Endodermal cell (in vitro differentiated cells): Measurements from ENCODE around the gene SSH2. TPM values are rescaled to one million over a fixed set of nuclear protein-coding genes. Genes with fewer than 3 reads are reported as not detected.

Experiments
- DNase-seq: peaks from one replicate; pipeline ENCODE4 v3.0.0-alpha.2; 2017
- H3K27ac ChIP-seq: 2 replicates; pipeline ENCODE4 v1.5.1; 2013; ENCODE audit warnings: mild to moderate bottlenecking, low read depth, low read length, moderate library complexity
- H3K27me3 ChIP-seq: 2 replicates; pipeline ENCODE4 v1.6.1; 2013; ENCODE audit warnings: mild to moderate bottlenecking, low read length, moderate library complexity; ENCODE audit not compliant: insufficient read depth, control insufficient read depth, poor library complexity, severe bottlenecking
- H3K36me3 ChIP-seq: 2 replicates; pipeline ENCODE4 v1.7.0; 2013; ENCODE audit warnings: mild to moderate bottlenecking, low read length, moderate library complexity; ENCODE audit not compliant: control insufficient read depth, insufficient read depth
- H3K4me1 ChIP-seq: one replicate; pipeline ENCODE4 v1.7.0; 2013; ENCODE audit warnings: low read length; ENCODE audit not compliant: control insufficient read depth, insufficient read depth
- H3K4me3 ChIP-seq: 2 replicates; pipeline ENCODE4 v1.5.1; 2013; ENCODE audit warnings: mild to moderate bottlenecking, low read length, moderate library complexity
- H3K9ac ChIP-seq: 2 replicates; pipeline ENCODE4 v1.6.1; 2013; ENCODE audit warnings: mild to moderate bottlenecking, low read length, moderate library complexity; ENCODE audit not compliant: poor library complexity, severe bottlenecking; ENCODE audit errors: extremely low read depth
- H3K9me3 ChIP-seq: 2 replicates; pipeline ENCODE4 v1.6.1; 2013; ENCODE audit warnings: mild to moderate bottlenecking, low read length, moderate library complexity; ENCODE audit not compliant: control insufficient read depth
- H3K27ac Mint-ChIP-seq: 2 replicates; pipeline ENCODE4 v1.8.0; 2020; ENCODE audit warnings: mixed read lengths
- H3K27me3 Mint-ChIP-seq: 2 replicates; pipeline ENCODE4 v1.8.0; 2021; ENCODE audit warnings: mild to moderate bottlenecking, mixed read lengths; ENCODE audit not compliant: insufficient read depth
- H3K36me3 Mint-ChIP-seq: 2 replicates; pipeline ENCODE4 v1.8.0; 2020; ENCODE audit warnings: low read depth, mixed read lengths
- H3K4me1 Mint-ChIP-seq: 2 replicates; pipeline ENCODE4 v1.8.0; 2020; ENCODE audit warnings: mixed read lengths
- H3K4me3 Mint-ChIP-seq: 2 replicates; pipeline ENCODE4 v1.8.0; 2020; ENCODE audit warnings: mild to moderate bottlenecking, moderate library complexity, mixed read lengths
- H3K9me3 Mint-ChIP-seq: 2 replicates; pipeline ENCODE4 v1.8.0; 2020; ENCODE audit warnings: mild to moderate bottlenecking, mixed read lengths
- CTCF ChIP-seq: fragments of 200-600 bp; sonication (generic); conservative IDR thresholded peaks from 2 replicates; pipeline ENCODE4 v1.5.0; 2021; ENCODE audit warnings: antibody characterized with exemption, mild to moderate bottlenecking
- WGBS, 2 experiments: methylation state at CpG; one replicate each; pipeline versions ENCODE4 v1.1.5 to v1.1.7; 2013; ENCODE audit warnings: missing lambda C conversion rate in 2 of 2, mixed read lengths in 1 of 2; ENCODE audit not compliant: insufficient coverage in 1 of 2, insufficient read length in 1 of 2; 5-methylcytosine and 5-hydroxymethylcytosine counted together
- total RNA-seq, 2 donors: library from RNA; stranded (reverse); fragmentation: NEBNext Ultra II Directional in 1 of 2; extraction: Animal tissue kit (Norgen Biotek cat#: 25700) in 1 of 2; gene quantifications; 2 replicates in 1 of 2; 3 replicates in 1 of 2; pipeline ENCODE4 v1.2.1, GENCODE V29; 2021

SSH2 gene
- total RNA-seq, 2 donors from 2014 or later: 11.3 to 13.5 TPM

- Mint-ChIP-seq H3K9me3 (no peaks in the 10 kb centered on the region), H3K36me3 (no peaks in the 10 kb centered on the region), H3K27me3 (no peaks in the 10 kb centered on the region), H3K4me3 (no peak overlapping the region), H3K27ac (no peak overlapping the region), H3K4me1 (no peaks in the 10 kb centered on the region)
- no peak for DNase-seq
- H3K36me3 ChIP-seq: no peaks in the 10 kb centered on the region
- no peak overlapping the region for H3K9ac ChIP-seq
- H3K4me3 ChIP-seq: no peak overlapping the region
- H3K27me3 ChIP-seq: no peaks in the 10 kb centered on the region
- no peak overlapping the region for H3K27ac ChIP-seq
- 88 to 93% methylated on average over 3 of the region's 3 CpGs for WGBS, 2 experiments
- no peaks in the 10 kb centered on the region for H3K9me3 ChIP-seq
- no peaks in the 10 kb centered on the region for H3K4me1 ChIP-seq
- no peak for TF ChIP-seq CTCF
Observed at GRCh38 chr17:29693751-29694150, 236.3 kb downstream of the SSH2 start.

GRCh38 chr17:29687596-29687995 is 242.4 kb downstream of the SSH2 start:
- Histone ChIP-seq H3K27me3 (no peaks in the 10 kb centered on the region), H3K4me1 (no peaks in the 10 kb centered on the region), H3K27ac (no peak overlapping the region), H3K9ac (no peak overlapping the region), H3K36me3 (no peaks in the 10 kb centered on the region), H3K4me3 (no peak overlapping the region), H3K9me3 (no peaks in the 10 kb centered on the region)
- Mint-ChIP-seq H3K27me3 (no peaks in the 10 kb centered on the region), H3K36me3 (no peaks in the 10 kb centered on the region), H3K4me1 (peaks cover 3% of the 10 kb centered on the region), H3K27ac (no peak overlapping the region), H3K9me3 (no peaks in the 10 kb centered on the region), H3K4me3 (no peak overlapping the region)
- TF ChIP-seq CTCF: no peak
- WGBS, 2 experiments: 96 to 100% methylated on average over 1 to 2 of the region's 2 CpGs
- DNase-seq: no peak

GRCh38 chr17:29686993-29687590 is 242.9 kb downstream of the SSH2 start:
- Mint-ChIP-seq H3K27me3 (no peaks in the 10 kb centered on the region), H3K4me3 (no peak overlapping the region), H3K27ac (no peak overlapping the region), H3K9me3 (no peaks in the 10 kb centered on the region), H3K36me3 (no peaks in the 10 kb centered on the region), H3K4me1 (peaks cover 3% of the 10 kb centered on the region)
- Histone ChIP-seq H3K4me1 (no peaks in the 10 kb centered on the region), H3K27me3 (no peaks in the 10 kb centered on the region), H3K27ac (no peak overlapping the region), H3K4me3 (no peak overlapping the region), H3K36me3 (no peaks in the 10 kb centered on the region), H3K9me3 (no peaks in the 10 kb centered on the region), H3K9ac (no peak overlapping the region)
- no peak for TF ChIP-seq CTCF
- DNase-seq: no peak
- 83 to 90% methylated on average over 2 to 4 of the region's 4 CpGs for WGBS, 2 experiments
